GM12891 (cell line): Measurements from ENCODE around the gene CHURC1.

ENCODE experiments used
- PAX5 ChIP-seq: IDR thresholded peaks from 2 replicates; pipeline ENCODE4 v1.6.1; 2011; ENCODE audit warnings: low read length, moderate library complexity, mild to moderate bottlenecking; ENCODE audit not compliant: insufficient read depth, severe bottlenecking
- POLR2A ChIP-seq: IDR thresholded peaks from 2 replicates; pipeline ENCODE4 v1.6.1; 2011; ENCODE audit warnings: low read depth, low read length, control low read depth
- POLR2AphosphoS5 ChIP-seq: IDR thresholded peaks from 2 replicates; pipeline ENCODE4 v1.6.1; 2011; ENCODE audit warnings: low read depth, low read length, control low read depth
- POU2F2 ChIP-seq: IDR thresholded peaks from 2 replicates; pipeline ENCODE4 v1.6.1; 2011; ENCODE audit warnings: low read depth, mild to moderate bottlenecking, control low read depth, low read length, moderate library complexity
- SPI1 ChIP-seq: IDR thresholded peaks from 2 replicates; pipeline ENCODE4 v1.6.1; 2011; ENCODE audit warnings: low read depth, low read length, control low read depth
- TAF1 ChIP-seq: IDR thresholded peaks from 2 replicates; pipeline ENCODE4 v1.6.1; 2011; ENCODE audit warnings: low read depth, low read length, control low read depth

DNA sequence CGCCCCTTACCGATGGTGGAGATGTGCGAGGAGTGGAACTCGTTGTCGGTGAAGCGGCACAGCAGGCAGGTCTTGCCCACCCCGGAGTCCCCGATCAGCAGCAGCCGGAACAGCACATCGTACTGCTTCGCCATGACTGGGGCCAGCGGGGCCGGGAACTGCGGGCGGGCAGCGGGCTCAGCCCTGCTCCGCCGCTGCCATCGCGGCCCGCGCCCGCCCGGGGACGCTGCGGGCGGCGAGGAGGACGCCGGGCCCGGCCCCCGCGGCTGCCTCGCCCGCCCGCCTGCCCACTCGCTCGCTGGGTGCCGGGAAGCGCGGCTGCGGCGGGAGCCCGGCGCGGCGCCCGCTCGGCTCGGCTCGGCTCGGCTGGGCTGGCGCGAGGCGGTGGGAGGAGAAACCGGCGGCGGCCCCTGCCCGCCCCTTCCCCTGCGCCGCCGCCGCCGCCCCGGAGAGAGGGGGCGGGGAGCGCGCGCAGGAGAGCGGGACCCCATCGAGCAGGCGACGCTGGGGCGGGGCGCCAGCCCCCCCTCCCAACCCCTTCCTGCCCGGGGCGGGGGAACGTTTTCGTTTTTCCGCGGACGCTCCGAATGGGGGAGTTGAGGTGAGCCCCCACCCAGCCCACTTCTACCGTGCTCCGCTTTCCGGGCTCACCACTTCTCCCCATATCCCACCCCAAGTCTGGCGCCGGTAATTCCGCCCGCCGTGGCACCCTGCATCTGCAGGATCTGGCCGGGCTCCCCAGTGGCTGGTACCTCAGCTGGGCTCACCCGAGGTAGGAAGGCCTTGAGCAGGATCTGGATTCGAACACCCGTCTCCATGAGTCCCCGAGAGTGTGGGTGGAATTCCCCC is 57.9 kb downstream of the CHURC1 start, which contains the start of gene RAB15:
- TF ChIP-seq POLR2A (no peak), SPI1 (no peak), TAF1 (no peak), POLR2AphosphoS5 (no peak), POU2F2 (no peak), PAX5 (no peak)
